Skin of body (tissue), 3 donors: ENCODE measurements around the gene MARCHF9. TPM values are rescaled to one million over a fixed set of nuclear protein-coding genes. Genes with fewer than 3 reads are reported as not detected.
A peak's percentile ranks its signal among the peaks of the same experiment; 100 is the strongest.

Experiments
- DNase-seq: peaks from one replicate; lab custom pipeline; 2025; lab: John Stamatoyannopoulos, UW
- small RNA-seq: library from RNA; depleted of rRNA; stranded (forward); fragments of <200 nt; gene quantifications from one replicate; pipeline ENCODE3, GENCODE V24; 2014; ENCODE audit warnings: low replicate concordance
- total RNA-seq: library from RNA; depleted of rRNA; stranded (reverse); fragments of >200 nt; gene quantifications from one replicate; pipeline ENCODE4 v1.2.3, GENCODE V29; 2014

MARCHF9 gene
- total RNA-seq, 1 donor from 2014 or later: 5.9 TPM

- no peak for DNase-seq
These were observed 40.5 kb downstream of the MARCHF9 start for GRCh38 chr12:57795354-57795753.

- peak; percentile 27 for DNase-seq
These were observed 42.1 kb downstream of the MARCHF9 start for GRCh38 chr12:57796996-57797395.

- DNase-seq: no peak
These were observed 43.0 kb downstream of the MARCHF9 start for GRCh38 chr12:57797933-57798332.

GRCh38 chr12:57800965-57801364 lies 46.1 kb downstream of the MARCHF9 start:
- DNase-seq: no peak

- DNase-seq: no peak
These were observed 47.7 kb downstream of the MARCHF9 start for GRCh38 chr12:57802607-57803006.

GRCh38 chr12:57803319-57803893 lies 48.5 kb downstream of the MARCHF9 start:
- DNase-seq: no peak

GRCh38 chr12:57806677-57807076 lies 51.8 kb downstream of the MARCHF9 start:
- no peak for DNase-seq

GRCh38 chr12:57807285-57807684 lies 52.4 kb downstream of the MARCHF9 start:
- DNase-seq: no peak

- DNase-seq: no peak
These were observed 53.4 kb downstream of the MARCHF9 start for GRCh38 chr12:57808351-57808750.

- no peak for DNase-seq
These were observed 54.5 kb downstream of the MARCHF9 start for GRCh38 chr12:57809425-57809824.

Small RNA genes within 50 kb of the gene (small RNA-seq; reads per million reads assigned to genes)
- gene RNU6-1083P: not detected

Other genes with a start within 250 kb of the MARCHF9 start
- 38.4 TPM for gene DDIT3, start 234.6 kb upstream of the MARCHF9 start, total RNA-seq
- gene MBD6, start 232.3 kb upstream of the MARCHF9 start, total RNA-seq: 13.0 TPM
- 62.0 TPM for gene DCTN2, start 207.9 kb upstream of the MARCHF9 start, total RNA-seq
- 0.39 TPM for gene KIF5A, start 205.1 kb upstream of the MARCHF9 start, total RNA-seq
- 11.0 TPM for gene PIP4K2C, start 163.9 kb upstream of the MARCHF9 start, total RNA-seq
- 16.6 TPM for gene DTX3, start 150.3 kb upstream of the MARCHF9 start, total RNA-seq
- gene ARHGEF25, start 143.7 kb upstream of the MARCHF9 start, total RNA-seq: 32.5 TPM
- gene B4GALNT1, start 121.9 kb upstream of the MARCHF9 start, total RNA-seq: 1.7 TPM
- 135 TPM for gene OS9, start 61.0 kb upstream of the MARCHF9 start, total RNA-seq
- 1.1 TPM for gene AGAP2, start 16.4 kb upstream of the MARCHF9 start, total RNA-seq
- gene TSPAN31, start 10.1 kb upstream of the MARCHF9 start, total RNA-seq: 44.0 TPM
- gene CDK4, start 2.8 kb upstream of the MARCHF9 start, total RNA-seq: 69.6 TPM
- 0.79 TPM for gene CYP27B1, start 12.0 kb downstream of the MARCHF9 start, total RNA-seq
- 9.0 TPM for gene METTL1, start 17.0 kb downstream of the MARCHF9 start, total RNA-seq
- gene EEF1AKMT3, start 17.5 kb downstream of the MARCHF9 start, total RNA-seq: 8.9 TPM
- 12.9 TPM for gene TSFM, start 27.7 kb downstream of the MARCHF9 start, total RNA-seq
- gene AVIL, start 63.6 kb downstream of the MARCHF9 start, total RNA-seq: 2.8 TPM
- 75.5 TPM for gene CTDSP2, start 91.6 kb downstream of the MARCHF9 start, total RNA-seq
- 11.3 TPM for gene ATP23, start 186.5 kb downstream of the MARCHF9 start, total RNA-seq